Hematopoietic multipotent progenitor cell treated with erythropoietin and hydrocortisone succinate and interleukin-3 and kit ligand, for 15 days (in vitro differentiated cells): ENCODE measurements around the gene PCDHGA12.
"Not testable (repeated sequence)": the region's sequence is repeated elsewhere in the genome, so short reads cannot be mapped to it uniquely, and the experiment has no call there.

ENCODE experiments used
- DNase-seq: peaks from one replicate; pipeline ENCODE4 v3.0.0-alpha.2; 2015; ENCODE audit warnings: low spot score

Gene PCDHGA12

DNA sequence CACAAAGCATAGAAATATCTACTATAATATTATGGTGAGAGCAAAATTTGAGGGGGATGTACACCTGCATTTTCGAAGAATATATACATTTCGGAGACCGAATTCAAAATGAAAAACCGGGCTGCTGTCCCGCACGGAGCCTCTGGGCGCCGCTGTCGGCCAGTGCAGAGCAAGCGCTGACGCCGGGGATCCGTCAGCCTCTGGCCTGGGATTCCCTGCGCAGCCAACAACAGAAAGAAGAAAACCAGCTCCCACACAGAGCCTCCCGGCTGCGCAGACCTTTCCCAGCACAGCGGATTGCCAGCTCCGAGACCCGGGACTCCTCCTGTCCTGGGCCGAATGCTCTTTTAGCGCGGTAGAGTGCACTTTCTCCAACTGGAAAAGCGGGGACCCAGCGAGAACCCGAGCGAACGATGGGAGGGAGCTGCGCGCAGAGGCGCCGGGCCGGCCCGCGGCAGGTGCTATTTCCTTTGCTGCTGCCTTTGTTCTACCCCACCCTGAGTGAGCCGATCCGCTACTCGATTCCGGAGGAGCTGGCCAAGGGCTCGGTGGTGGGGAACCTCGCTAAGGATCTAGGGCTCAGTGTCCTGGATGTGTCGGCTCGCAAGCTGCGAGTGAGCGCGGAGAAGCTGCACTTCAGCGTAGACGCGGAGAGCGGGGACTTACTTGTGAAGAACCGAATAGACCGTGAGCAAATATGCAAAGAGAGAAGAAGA is 22.4 kb upstream of the PCDHGA12 start, which contains the start of gene PCDHGB6:
PCDHGB6 (plus strand) TSS at position 232 of the 716 bp plus-strand sequence; CDS start at position 414, 182 bp downstream.
- not testable (repeated sequence) for DNase-seq

DNA sequence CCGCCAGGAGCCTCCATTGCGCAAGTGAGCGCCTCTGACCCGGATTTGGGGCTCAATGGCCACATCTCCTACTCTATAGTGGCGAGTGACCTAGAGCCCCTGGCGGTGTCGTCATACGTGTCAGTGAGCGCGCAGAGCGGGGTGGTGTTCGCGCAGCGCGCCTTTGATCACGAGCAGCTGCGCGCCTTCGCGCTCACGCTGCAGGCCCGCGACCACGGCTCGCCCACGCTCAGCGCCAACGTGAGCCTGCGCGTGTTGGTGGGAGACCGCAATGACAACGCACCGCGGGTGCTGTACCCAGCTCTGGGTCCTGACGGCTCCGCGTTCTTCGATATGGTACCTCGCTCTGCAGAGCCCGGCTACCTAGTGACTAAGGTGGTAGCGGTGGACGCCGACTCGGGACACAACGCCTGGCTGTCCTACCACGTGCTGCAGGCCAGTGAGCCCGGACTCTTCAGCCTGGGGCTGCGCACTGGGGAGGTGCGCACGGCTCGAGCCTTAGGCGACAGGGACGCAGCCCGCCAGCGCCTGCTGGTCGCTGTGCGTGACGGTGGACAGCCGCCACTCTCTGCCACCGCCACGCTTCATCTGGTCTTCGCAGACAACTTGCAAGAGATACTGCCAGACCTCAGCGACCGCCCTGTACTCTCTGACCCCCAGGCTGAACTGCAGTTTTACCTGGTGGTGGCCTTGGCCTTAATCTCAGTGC is 20.6 kb upstream of the PCDHGA12 start:
- no peak for DNase-seq

DNA sequence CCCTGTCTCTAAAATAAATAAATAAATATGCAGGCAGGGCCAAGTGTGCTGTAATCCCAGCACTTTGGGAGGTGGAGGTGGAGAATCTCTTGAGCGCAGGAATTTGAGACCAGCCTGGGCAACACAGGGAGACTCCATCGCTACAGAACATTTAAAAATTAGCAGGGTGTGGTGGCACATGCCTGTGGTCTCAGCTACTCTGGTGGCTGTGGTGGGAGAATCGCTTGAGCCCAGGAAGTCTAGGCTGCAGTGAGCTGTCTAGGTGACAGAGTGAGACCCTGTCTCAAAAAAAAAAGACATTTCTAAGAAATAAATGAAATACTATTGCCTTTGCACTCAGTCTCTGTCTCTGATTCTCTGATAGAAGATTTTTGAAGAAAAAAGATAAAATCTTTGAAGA is 18.7 kb upstream of the PCDHGA12 start:
- DNase-seq, result no peak

DNA sequence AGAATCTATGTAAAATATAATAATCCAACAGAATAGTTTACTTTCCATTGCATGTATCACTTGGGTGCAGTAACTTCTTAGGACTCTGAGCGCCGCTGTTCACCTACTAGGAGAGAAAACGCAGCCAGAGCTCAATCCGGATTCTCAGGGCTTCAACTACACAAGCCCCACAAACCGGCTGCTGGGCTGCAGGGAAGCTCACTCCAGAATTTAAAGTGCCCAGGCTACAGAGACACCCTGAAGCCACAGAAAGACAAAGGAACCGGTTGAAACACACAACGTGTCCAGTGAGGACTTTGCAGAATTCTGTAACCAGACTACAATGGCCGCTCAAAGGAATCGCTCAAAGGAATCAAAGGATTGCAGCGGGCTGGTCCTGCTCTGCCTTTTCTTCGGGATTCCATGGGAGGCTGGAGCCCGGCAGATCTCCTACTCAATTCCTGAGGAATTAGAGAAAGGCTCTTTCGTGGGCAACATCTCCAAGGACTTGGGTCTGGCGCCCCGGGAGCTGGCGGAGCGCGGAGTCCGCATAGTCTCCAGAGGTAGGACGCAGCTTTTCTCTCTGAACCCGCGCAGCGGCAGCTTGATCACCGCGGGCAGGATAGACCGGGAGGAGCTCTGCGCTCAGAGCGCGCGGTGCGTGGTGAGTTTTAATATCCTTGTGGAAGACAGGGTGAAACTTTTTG is 17.3 kb upstream of the PCDHGA12 start, which contains the start of gene PCDHGA10:
PCDHGA10 (plus strand) TSS at position 134 of the 686 bp plus-strand sequence; CDS start at position 323, 189 bp downstream.
- peak; percentile 9 for DNase-seq

DNA sequence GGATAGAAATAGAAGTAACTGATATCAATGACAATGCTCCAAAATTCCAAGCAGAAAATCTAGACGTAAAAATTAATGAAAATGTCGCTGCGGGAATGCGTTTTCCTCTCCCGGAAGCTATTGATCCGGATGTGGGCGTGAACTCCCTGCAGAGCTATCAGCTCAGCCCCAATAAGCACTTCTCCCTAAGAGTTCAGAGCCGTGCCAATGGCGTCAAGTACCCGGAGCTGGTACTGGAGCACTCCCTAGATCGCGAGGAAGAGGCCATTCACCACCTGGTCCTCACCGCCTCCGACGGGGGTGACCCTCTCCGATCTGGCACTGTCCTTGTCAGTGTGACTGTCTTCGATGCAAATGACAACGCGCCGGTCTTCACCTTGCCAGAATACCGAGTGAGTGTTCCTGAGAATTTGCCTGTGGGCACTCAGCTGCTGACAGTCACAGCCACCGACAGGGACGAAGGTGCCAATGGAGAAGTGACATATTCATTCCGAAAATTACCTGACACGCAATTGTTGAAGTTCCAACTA is 16.7 kb upstream of the PCDHGA12 start:
- DNase-seq, result no peak

DNA sequence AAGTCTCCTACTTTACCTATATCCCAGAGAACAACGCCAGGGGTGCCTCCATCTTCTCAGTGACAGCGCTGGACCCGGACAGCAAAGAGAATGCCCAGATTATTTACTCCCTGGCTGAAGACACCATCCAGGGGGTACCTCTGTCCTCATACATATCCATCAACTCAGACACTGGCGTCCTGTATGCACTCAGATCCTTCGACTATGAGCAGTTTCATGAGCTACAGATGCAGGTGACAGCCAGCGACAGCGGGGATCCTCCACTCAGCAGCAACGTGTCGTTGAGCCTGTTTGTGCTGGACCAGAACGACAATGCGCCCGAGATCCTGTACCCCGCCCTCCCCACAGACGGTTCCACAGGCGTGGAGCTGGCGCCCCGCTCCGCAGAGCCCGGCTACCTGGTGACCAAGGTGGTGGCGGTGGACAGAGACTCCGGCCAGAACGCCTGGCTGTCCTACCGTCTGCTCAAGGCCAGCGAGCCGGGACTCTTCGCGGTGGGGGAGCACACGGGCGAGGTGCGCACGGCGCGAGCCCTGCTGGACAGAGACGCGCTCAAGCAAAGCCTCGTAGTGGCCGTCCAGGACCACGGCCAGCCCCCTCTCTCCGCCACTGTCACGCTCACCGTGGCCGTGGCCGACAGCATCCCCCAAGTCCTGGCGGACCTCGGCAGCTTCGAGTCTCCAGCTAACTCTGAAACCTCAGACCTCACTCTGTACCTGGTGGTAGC is 15.6 kb upstream of the PCDHGA12 start:
- DNase-seq, result not testable (repeated sequence)

DNA sequence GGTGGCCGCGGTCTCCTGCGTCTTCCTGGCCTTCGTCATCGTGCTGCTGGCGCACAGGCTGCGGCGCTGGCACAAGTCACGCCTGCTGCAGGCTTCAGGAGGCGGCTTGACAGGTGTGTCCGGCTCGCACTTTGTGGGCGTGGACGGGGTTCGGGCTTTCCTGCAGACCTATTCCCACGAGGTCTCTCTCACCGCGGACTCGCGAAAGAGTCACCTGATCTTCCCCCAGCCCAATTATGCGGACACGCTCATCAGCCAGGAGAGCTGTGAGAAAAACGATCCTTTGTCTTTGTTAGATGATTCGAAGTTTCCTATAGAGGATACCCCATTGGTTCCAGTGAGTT is 15.1 kb upstream of the PCDHGA12 start:
- DNase-seq, result not testable (repeated sequence)

DNA sequence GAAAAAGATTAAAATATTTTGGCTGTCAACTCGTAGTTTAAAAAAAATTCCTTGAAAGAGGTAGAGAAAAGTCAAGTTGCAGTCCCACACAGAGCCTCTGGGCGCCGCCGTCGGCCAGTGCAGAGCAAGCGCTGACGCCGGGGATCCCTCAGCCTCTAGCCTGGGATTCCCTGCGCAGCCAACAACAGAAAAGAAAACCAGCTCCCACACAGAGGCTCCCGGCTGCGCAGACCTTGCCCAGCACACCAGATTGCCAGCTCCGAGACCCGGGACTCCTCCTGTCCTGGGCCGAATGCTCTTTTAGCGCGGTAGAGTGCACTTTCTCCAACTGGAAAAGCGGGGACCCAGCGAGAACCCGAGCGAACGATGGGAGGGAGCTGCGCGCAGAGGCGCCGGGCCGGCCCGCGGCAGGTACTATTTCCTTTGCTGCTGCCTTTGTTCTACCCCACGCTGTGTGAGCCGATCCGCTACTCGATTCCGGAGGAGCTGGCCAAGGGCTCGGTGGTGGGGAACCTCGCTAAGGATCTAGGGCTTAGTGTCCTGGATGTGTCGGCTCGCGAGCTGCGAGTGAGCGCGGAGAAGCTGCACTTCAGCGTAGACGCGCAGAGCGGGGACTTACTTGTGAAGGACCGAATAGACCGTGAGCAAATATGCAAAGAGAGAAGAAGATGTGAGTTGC is 12.7 kb upstream of the PCDHGA12 start, which contains the start of gene PCDHGB7:
PCDHGB7 (plus strand) TSS at position 184 of the 679 bp plus-strand sequence; CDS start at position 367, 183 bp downstream.
- peak; percentile 16 for DNase-seq

DNA sequence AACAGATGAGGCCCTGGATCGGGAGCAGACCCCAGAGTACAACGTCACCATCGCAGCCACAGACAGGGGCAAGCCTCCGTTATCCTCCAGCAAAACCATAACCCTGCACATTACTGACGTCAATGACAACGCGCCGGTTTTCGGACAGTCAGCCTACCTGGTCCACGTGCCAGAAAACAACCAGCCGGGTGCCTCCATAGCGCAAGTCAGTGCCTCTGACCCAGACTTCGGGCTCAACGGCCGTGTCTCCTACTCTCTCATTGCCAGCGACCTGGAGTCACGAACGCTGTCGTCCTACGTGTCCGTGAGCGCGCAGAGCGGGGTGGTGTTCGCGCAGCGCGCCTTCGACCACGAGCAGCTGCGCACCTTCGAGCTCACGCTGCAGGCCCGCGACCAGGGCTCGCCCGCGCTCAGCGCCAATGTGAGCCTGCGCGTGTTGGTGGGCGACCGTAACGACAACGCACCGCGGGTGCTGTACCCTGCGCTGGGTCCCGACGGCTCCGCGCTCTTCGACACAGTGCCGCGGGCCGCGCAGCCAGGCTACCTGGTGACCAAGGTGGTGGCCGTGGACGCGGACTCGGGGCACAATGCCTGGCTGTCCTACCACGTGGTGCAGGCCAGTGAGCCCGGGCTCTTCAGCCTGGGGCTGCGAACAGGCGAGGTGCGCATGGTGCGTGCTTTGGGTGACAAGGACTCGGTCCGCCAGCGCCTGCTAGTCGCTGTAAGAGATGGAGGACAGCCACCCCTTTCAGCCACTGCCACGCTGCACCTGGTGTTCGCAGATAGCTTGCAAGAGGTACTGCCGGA is 11.0 kb upstream of the PCDHGA12 start:
- no peak for DNase-seq

DNA sequence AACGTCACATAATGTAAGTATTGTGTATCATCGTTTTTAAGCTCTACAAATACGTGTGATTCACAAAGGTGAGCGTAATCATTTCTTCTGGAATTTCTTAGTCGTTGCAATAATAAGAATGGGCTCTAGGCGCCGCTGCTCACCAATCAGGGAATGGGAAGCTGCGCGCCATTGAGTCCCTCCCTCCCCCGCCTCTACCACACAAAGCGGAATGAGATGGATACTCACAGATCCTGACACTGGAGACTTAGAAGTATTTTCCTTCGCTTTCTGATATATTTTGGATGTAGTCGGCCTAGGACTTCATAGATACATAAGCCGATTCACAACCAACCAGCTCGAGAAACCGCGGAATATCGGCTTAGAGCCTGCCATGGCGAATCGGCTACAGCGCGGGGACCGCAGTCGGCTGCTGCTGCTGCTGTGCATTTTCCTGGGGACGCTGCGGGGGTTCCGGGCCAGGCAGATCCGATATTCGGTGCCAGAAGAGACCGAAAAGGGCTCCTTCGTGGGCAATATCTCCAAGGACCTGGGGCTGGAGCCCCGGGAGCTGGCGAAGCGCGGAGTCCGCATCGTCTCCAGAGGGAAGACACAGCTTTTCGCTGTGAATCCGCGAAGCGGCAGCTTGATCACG is 9.3 kb upstream of the PCDHGA12 start, which contains the start of gene PCDHGA11:
PCDHGA11 (plus strand) TSS at position 197 of the 634 bp plus-strand sequence; CDS start at position 374, 177 bp downstream.
- peak; percentile 49 for DNase-seq

DNA sequence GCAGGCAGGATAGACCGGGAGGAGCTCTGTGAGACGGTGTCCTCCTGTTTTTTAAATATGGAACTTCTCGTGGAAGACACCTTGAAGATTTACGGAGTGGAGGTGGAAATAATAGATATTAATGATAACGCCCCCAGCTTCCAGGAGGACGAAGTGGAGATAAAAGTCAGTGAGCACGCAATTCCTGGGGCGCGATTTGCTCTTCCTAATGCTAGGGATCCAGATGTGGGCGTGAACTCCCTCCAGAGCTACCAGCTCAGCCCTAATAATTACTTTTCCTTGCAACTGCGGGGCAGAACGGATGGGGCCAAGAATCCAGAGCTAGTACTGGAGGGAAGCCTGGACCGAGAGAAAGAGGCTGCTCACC is 8.8 kb upstream of the PCDHGA12 start:
- no peak for DNase-seq

DNA sequence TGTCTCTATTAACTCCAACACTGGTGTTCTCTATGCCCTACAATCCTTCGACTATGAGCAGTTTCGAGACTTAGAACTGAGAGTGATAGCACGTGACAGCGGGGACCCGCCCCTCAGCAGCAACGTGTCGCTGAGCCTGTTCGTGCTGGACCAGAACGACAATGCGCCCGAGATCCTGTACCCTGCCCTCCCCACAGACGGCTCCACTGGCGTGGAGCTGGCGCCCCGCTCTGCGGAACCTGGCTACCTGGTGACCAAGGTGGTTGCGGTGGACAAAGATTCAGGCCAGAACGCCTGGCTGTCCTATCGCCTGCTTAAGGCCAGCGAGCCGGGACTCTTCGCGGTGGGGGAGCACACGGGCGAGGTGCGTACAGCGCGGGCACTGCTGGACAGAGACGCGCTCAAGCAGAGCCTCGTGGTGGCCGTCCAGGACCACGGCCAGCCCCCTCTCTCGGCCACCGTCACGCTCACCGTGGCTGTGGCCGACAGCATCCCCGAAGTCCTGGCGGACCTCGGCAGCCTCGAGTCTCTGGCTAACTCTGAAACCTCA is 7.5 kb upstream of the PCDHGA12 start:
- no peak for DNase-seq

DNA sequence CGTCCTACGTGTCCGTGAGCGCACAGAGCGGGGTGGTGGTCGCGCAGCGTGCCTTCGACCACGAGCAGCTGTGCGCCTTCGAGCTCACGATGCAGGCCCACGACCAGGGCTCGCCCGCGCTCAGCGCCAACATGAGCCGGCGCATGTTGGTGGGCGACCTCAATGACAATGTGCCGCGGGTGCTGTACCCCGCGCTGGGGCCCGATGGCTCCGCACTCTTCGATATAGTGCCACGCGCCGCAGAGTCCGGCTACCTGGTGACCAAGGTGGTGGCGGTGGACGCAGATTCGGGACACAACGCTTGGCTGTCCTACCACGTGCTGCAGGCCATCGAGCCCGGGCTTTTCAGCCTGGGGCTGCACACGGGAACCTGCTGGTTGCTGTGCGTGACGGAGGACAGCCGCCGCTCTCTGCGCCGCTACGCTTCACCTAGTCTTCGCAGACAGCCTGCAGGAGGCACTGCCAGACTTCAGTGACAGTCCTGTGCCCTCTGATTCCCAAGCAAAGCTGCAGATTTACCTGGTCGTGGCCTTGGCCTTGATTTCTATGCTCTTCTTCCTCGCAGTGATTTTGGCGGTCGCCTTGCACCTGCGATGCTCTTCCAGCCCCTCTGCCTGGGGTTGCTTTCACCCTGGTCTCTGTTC is 2.4 kb upstream of the PCDHGA12 start:
- DNase-seq, result no peak

DNA sequence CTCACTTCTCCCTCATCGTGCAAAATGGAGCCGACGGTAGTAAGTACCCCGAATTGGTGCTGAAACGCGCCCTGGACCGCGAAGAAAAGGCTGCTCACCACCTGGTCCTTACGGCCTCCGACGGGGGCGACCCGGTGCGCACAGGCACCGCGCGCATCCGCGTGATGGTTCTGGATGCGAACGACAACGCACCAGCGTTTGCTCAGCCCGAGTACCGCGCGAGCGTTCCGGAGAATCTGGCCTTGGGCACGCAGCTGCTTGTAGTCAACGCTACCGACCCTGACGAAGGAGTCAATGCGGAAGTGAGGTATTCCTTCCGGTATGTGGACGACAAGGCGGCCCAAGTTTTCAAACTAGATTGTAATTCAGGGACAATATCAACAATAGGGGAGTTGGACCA is 979 bp downstream of the PCDHGA12 start:
- DNase-seq, result no peak

DNA sequence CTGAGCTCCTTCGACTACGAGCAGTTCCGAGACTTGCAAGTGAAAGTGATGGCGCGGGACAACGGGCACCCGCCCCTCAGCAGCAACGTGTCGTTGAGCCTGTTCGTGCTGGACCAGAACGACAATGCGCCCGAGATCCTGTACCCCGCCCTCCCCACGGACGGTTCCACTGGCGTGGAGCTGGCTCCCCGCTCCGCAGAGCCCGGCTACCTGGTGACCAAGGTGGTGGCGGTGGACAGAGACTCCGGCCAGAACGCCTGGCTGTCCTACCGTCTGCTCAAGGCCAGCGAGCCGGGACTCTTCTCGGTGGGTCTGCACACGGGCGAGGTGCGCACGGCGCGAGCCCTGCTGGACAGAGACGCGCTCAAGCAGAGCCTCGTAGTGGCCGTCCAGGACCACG is 2.0 kb downstream of the PCDHGA12 start:
- DNase-seq, result not testable (repeated sequence)

DNA sequence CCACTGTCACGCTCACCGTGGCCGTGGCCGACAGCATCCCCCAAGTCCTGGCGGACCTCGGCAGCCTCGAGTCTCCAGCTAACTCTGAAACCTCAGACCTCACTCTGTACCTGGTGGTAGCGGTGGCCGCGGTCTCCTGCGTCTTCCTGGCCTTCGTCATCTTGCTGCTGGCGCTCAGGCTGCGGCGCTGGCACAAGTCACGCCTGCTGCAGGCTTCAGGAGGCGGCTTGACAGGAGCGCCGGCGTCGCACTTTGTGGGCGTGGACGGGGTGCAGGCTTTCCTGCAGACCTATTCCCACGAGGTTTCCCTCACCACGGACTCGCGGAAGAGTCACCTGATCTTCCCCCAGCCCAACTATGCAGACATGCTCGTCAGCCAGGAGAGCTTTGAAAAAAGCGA is 2.4 kb downstream of the PCDHGA12 start:
- DNase-seq, result not testable (repeated sequence)

DNA sequence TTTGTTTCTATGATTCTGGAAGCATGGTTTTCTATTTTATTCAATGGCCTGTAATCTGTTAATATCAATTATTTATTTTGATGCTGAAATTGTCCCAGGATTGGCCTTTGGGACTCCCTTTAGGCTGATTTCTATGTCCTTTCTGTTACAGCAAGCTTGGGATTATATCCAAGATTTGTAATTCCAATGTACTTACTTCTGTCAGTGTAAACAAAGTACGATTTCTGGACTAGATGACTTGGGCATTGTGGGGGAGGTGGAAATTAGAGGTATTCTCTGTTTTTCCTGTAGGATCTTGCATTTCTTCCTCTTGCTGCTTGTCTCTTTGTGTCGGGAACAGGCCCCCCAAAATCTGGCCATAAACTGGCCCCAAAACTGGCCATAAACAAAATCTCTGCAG is 3.7 kb downstream of the PCDHGA12 start:
- no peak for DNase-seq

DNA sequence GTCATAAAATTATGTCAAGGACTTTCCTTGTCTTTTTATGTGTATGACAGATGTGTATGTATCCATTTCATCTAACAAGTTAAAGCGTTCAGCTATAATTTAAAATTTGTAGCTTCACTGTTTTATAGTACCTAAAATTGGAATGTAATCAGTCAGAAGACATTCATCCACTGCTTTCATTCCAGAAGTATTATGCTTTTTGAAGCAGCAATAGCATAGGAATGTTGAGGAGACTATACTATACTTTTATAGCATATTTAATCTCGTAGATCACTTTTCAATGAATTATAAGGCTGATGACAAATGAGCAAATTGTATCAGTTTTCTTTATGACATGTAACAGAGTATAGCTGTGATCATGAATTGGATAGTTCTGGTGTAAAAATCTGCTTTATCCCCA is 6.9 kb downstream of the PCDHGA12 start:
- DNase-seq, result no peak
